NT2/D1 (cell line): ENCODE measurements around the gene SLIT3.

Source experiments
- DNase-seq: peaks from one replicate; pipeline ENCODE4 v3.0.0-alpha.2; 2011; ENCODE audit warnings: low read depth, low spot score
- H3K27me3 ChIP-seq: 2 replicates; pipeline ENCODE4 v1.6.0; 2011; ENCODE audit warnings: mild to moderate bottlenecking; ENCODE audit not compliant: insufficient read length, insufficient read depth
- H3K36me3 ChIP-seq: 2 replicates; pipeline ENCODE4 v1.6.1; 2011; ENCODE audit warnings: mild to moderate bottlenecking, low read length, mixed read lengths; ENCODE audit not compliant: insufficient read depth, insufficient read length
- H3K4me1 ChIP-seq: 2 replicates; pipeline ENCODE4 v1.5.1; 2011; ENCODE audit not compliant: insufficient read depth, insufficient read length
- H3K4me3 ChIP-seq: 2 replicates; pipeline ENCODE4 v1.5.1; 2011; ENCODE audit warnings: low read depth; ENCODE audit not compliant: insufficient read length
- H3K9ac ChIP-seq: 2 replicates; pipeline ENCODE4 v1.6.0; 2011; ENCODE audit warnings: low read depth; ENCODE audit not compliant: insufficient read length
- H3K9me3 ChIP-seq: 2 replicates; pipeline ENCODE4 v1.5.1; 2011; ENCODE audit warnings: mild to moderate bottlenecking, low read length; ENCODE audit not compliant: insufficient read depth
- SUZ12 ChIP-seq: IDR thresholded peaks from 2 replicates; pipeline ENCODE4 v1.6.1; 2011; ENCODE audit not compliant: insufficient read length, insufficient read depth; ENCODE audit errors: extremely low read depth
- YY1 ChIP-seq: IDR thresholded peaks from 2 replicates; pipeline ENCODE4 v1.6.1; 2011; ENCODE audit not compliant: insufficient read length, insufficient read depth
- ZNF274 ChIP-seq: IDR thresholded peaks from 2 replicates; pipeline ENCODE4 v1.6.1; 2011; ENCODE audit warnings: mild to moderate bottlenecking, low read depth, low read length

SLIT3 gene

DNA sequence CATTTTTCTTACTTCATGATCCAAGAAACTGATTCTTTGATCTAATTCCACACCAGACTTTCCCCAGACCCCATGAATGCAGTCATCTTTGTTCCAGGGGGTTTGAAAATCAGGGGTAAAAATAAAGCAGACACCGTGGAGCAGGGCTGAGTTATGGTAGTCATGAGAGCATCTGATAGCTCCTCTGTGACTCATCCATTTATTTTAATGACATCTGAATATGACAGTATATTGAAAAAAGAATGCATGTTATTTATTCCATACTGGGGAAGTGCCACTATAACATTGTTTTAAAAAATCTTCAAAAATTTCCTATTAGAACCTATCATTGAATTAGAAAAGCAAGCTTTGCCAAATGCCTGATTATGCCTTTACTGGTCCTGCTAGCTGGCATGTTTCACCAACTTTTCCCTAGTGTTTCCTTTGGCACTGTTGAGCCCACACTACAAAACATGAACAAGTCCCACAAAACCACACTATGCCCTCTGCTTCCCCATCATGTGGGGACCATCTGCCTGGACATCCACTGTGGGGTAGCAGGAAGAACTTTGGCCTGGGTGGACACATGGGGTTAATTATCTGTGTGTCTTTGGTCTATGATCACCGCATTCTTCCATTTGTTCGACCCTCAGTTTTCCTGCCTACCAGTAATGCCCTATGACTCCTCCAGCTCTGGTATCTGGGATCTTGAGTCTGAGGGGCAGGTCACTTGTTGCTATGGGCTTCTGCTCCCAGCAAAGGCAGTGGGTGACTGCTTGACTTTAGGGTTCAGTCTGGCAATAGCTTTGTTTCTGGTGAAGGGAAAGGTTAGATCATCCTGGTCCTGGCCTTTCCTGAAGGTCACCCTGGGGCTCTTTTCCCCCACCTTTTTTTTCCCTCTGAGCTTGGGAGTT is 639.1 kb downstream of the SLIT3 start:
- Histone ChIP-seq H3K9me3 (no peaks in the 10 kb centered on the region), H3K4me3 (no peak overlapping the region), H3K9ac (no peak overlapping the region), H3K36me3 (no peaks in the 10 kb centered on the region), H3K4me1 (no peaks in the 10 kb centered on the region), H3K27me3 (no peaks in the 10 kb centered on the region)
- no peak for TF ChIP-seq ZNF274
- no peak for TF ChIP-seq SUZ12
- TF ChIP-seq YY1, result no peak
- DNase-seq, result no peak

DNA sequence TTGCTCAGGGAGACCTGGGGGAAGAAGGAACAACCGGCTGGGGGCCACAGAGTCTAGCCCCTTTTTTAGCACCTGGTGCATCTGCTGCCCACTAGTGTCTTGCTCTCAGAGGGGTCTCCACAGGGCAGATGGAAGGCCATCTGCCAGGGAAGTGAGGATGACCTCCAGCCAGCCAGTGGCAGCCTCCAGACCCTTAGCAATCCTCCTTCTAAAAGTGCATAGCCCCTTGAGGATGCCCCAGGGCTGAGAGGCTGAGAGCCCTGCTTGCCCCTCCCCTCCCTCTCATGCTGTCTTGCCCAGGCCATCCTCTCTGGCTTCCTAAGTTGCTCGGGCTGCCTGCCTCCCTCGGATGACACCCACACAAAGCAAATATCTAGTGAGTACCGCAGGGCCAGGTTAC is 640.2 kb downstream of the SLIT3 start:
- Histone ChIP-seq H3K9me3 (no peaks in the 10 kb centered on the region), H3K36me3 (no peaks in the 10 kb centered on the region)
- TF ChIP-seq YY1 (no peak), SUZ12 (no peak), ZNF274 (no peak)

DNA sequence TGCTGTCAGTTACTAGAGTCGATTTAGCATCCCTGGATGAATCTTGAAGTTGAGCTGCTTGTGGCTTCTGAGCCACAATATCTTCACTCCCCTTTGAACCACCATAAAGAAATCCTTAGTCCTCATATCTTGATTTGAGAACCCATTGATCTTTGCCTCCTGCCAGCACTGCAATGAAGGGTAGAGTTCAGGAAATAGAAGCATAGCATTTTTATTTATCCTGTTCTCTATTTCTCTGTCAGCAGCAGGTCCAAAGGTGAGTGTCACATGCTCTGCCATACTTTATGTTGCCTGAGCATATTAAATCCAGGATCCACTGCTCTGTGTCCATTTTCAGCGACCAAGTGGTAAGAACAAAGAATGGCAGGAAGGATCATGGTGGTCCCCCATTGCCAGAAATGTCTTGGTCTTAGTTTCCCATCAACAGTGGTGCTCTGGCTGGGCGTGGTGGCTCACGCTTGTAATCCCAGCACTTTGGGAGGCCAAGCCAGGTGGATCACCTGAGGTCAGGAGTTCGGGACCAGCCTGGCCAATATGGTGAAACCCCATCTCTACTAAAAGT is 641.6 kb downstream of the SLIT3 start:
- H3K9me3 ChIP-seq, result no peaks in the 10 kb centered on the region
- DNase-seq, result no peak
- H3K36me3 ChIP-seq, result no peaks in the 10 kb centered on the region
- H3K9ac ChIP-seq, result no peak overlapping the region
- no peak overlapping the region for H3K4me3 ChIP-seq
- no peaks in the 10 kb centered on the region for H3K4me1 ChIP-seq
- H3K27me3 ChIP-seq, result no peaks in the 10 kb centered on the region
- TF ChIP-seq ZNF274, result no peak

More for the DNA sequence above, 640.2 kb downstream of the SLIT3 start:
- H3K4me1 ChIP-seq, result no peaks in the 10 kb centered on the region
- H3K4me3 ChIP-seq, result no peak overlapping the region
- DNase-seq, result no peak
- H3K9ac ChIP-seq, result no peak overlapping the region
- H3K27me3 ChIP-seq, result no peaks in the 10 kb centered on the region

DNA sequence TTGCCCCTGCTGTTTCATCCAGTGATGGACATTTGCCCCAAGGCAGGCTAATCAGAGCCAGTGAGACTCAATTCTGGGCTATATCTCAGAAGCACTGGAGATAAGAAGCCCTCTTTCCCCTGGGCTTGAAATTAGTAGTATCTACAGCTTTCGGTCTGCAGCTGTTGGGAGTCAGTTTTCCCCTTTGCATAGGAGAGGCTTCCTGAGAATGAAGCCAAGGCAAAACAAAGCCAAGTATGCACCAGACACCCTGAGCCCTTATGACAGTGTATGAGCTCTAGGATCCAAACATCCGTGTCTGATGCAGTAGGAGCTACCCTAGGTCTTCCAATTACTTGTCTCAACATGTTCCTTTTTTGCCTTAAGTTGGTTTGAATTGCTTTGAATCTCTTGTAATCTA is 642.5 kb downstream of the SLIT3 start:
- no peaks in the 10 kb centered on the region for H3K9me3 ChIP-seq
- H3K36me3 ChIP-seq, result no peaks in the 10 kb centered on the region
- no peak overlapping the region for H3K9ac ChIP-seq
- no peaks in the 10 kb centered on the region for H3K4me1 ChIP-seq
- H3K27me3 ChIP-seq, result no peaks in the 10 kb centered on the region
- no peak overlapping the region for H3K4me3 ChIP-seq
- TF ChIP-seq ZNF274 (no peak), YY1 (no peak), SUZ12 (no peak)
- no peak for DNase-seq

GRCh38 chr5:168656633-168657032 is 644.3 kb downstream of the SLIT3 start:
- no peaks in the 10 kb centered on the region for H3K36me3 ChIP-seq
- H3K9me3 ChIP-seq, result no peaks in the 10 kb centered on the region
- TF ChIP-seq SUZ12 (no peak), YY1 (no peak), ZNF274 (no peak)
- no peaks in the 10 kb centered on the region for H3K27me3 ChIP-seq
- no peak overlapping the region for H3K9ac ChIP-seq
- no peak for DNase-seq
- H3K4me3 ChIP-seq, result no peak overlapping the region
- H3K4me1 ChIP-seq, result no peaks in the 10 kb centered on the region

- Histone ChIP-seq H3K36me3 (no peaks in the 10 kb centered on the region), H3K27me3 (no peaks in the 10 kb centered on the region), H3K9me3 (no peaks in the 10 kb centered on the region), H3K4me3 (no peak overlapping the region), H3K4me1 (no peaks in the 10 kb centered on the region), H3K9ac (no peak overlapping the region)
- TF ChIP-seq YY1, result no peak
- TF ChIP-seq ZNF274, result no peak
- TF ChIP-seq SUZ12, result no peak
- no peak for DNase-seq
These were observed 645.6 kb downstream of the SLIT3 start for GRCh38 chr5:168655316-168655715.

DNA sequence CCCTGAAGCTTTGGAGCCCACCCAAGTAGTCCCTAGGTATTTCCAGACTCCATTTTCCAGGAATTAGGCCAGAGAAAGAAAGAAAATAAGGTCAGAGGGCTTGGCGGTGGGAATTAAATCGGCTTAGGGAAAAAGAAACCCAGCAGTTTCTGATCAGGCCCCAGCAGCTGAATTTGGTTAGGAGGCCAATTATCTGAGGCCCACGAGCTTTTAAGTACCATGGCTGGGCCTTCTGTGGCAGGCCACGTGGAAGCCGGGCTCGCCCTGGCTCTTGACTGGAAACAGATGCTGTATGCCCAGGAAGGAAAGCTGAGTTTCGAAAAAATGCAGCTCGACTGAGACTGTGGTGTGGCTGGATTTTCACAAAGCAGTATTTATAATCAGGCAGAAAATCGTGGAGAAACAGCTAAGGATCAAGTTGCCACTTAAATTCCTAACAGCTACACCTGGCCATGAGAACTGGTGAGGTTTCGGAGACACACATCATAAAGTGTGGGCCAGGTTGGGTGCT is 646.7 kb downstream of the SLIT3 start:
- Histone ChIP-seq H3K9ac (no peak overlapping the region), H3K9me3 (no peaks in the 10 kb centered on the region), H3K36me3 (no peaks in the 10 kb centered on the region), H3K4me1 (no peaks in the 10 kb centered on the region), H3K4me3 (no peak overlapping the region), H3K27me3 (no peaks in the 10 kb centered on the region)
- DNase-seq, result no peak
- TF ChIP-seq YY1 (no peak), SUZ12 (no peak)
